MCF 10A (cell line): ENCODE measurements around the gene DAPK2. TPM values are rescaled to one million over a fixed set of nuclear protein-coding genes. Genes with fewer than 3 reads are reported as not detected.

ENCODE experiments used
- BruUV-seq: library from RNA; stranded (reverse); fragments of 400-500 nt; replicated peaks from 2 replicates; lab custom pipeline; 2021; lab: Mats Ljungman, UMichigan
- CTCF ChIA-PET: fragments of 300-600 bp; sonication (Branson Sonifier 250); formaldehyde crosslinking; extraction: SDS; loops from one replicate; lab custom pipeline; 2021; ENCODE audit warnings: antibody characterized with exemption, inconsistent platforms; lab: Yijun Ruan, JAX
- POLR2A ChIA-PET: fragments of 300-600, 350-650 bp; sonication (Branson Sonifier 250); formaldehyde crosslinking; extraction: SDS; loops from one replicate; lab custom pipeline; 2020; ENCODE audit warnings: antibody characterized with exemption, inconsistent platforms; lab: Yijun Ruan, JAX
- DNase-seq: peaks from one replicate; pipeline ENCODE4 v3.0.0-alpha.2; 2018; ENCODE audit not compliant: unreplicated experiment
- H3K27ac Mint-ChIP-seq: one replicate; pipeline ENCODE4 v1.8.0; 2022; ENCODE audit warnings: mild to moderate bottlenecking, low read depth, mixed read lengths; ENCODE audit not compliant: unreplicated experiment
- H3K27me3 Mint-ChIP-seq: one replicate; pipeline ENCODE4 v1.8.0; 2022; ENCODE audit warnings: mixed read lengths; ENCODE audit not compliant: insufficient read depth, unreplicated experiment
- H3K36me3 Mint-ChIP-seq: one replicate; pipeline ENCODE4 v1.8.0; 2022; ENCODE audit warnings: mild to moderate bottlenecking, moderate library complexity, mixed read lengths; ENCODE audit not compliant: insufficient read depth, unreplicated experiment
- H3K4me1 Mint-ChIP-seq: one replicate; pipeline ENCODE4 v1.8.0; 2022; ENCODE audit warnings: mixed read lengths; ENCODE audit not compliant: insufficient read depth, unreplicated experiment
- H3K4me3 Mint-ChIP-seq: one replicate; pipeline ENCODE4 v1.8.0; 2022; ENCODE audit warnings: mild to moderate bottlenecking, moderate library complexity, mixed read lengths; ENCODE audit not compliant: unreplicated experiment
- H3K9me3 Mint-ChIP-seq: one replicate; pipeline ENCODE4 v1.8.0; 2022; ENCODE audit warnings: mixed read lengths; ENCODE audit not compliant: unreplicated experiment
- intact Hi-C: fragments of 100-400 bp; cut with micrococcal nuclease; formaldehyde crosslinking; loops from 2 replicates; pipeline ENCODE4 v1.14.1; 2022
- total RNA-seq: library from RNA; stranded (reverse); gene quantifications from 2 replicates; pipeline ENCODE4 v1.2.3, GENCODE V29; 2022
- TF ChIP-seq, protein P1 (sequence below): fragments of 200-600 bp; IDR thresholded peaks from one replicate; pipeline ENCODE4 v1.8.0; 2022; ENCODE audit warnings: antibody characterized with exemption, mild to moderate bottlenecking; ENCODE audit not compliant: unreplicated experiment

DAPK2 gene
- total RNA-seq, 1 experiment from 2014 or later = 4.6 TPM

DNA sequence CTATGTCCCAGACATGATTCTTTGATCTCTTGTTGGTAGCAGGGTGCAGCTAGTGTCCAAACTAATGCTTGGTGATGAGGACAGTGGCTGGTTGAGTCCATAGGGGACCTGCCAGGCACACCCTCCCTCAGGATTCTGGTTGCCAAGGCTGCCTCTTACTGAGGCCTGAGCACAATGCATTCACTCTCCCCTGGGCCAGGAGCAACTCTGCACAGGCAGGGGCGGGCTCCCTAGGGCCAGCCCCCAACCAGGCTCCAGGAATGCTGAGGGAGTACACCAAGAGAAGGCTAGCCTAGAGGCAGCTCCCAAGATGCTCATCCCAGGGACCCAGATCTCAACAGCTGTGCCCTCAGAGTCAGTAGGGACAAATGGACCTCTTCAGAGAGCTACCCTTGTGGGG, 166.3 kb downstream of the DAPK2 start:
- Mint-ChIP-seq H3K36me3 (no peaks in the 10 kb centered on the region), H3K9me3 (no peaks in the 10 kb centered on the region), H3K27me3 (no peaks in the 10 kb centered on the region), H3K4me1 (no peaks in the 10 kb centered on the region), H3K4me3 (no peak overlapping the region), H3K27ac (no peak overlapping the region)
- ChIA-PET CTCF (interaction anchor here (1.0 kb wide), 1 partner anchor 41 kb away, joined by 3 read pairs; no protein-coding TSS in a partner anchor), POLR2A (no interaction called here)
- TF ChIP-seq, protein P1, sequence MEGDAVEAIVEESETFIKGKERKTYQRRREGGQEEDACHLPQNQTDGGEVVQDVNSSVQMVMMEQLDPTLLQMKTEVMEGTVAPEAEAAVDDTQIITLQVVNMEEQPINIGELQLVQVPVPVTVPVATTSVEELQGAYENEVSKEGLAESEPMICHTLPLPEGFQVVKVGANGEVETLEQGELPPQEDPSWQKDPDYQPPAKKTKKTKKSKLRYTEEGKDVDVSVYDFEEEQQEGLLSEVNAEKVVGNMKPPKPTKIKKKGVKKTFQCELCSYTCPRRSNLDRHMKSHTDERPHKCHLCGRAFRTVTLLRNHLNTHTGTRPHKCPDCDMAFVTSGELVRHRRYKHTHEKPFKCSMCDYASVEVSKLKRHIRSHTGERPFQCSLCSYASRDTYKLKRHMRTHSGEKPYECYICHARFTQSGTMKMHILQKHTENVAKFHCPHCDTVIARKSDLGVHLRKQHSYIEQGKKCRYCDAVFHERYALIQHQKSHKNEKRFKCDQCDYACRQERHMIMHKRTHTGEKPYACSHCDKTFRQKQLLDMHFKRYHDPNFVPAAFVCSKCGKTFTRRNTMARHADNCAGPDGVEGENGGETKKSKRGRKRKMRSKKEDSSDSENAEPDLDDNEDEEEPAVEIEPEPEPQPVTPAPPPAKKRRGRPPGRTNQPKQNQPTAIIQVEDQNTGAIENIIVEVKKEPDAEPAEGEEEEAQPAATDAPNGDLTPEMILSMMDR = no peak
- no TSS peak for BruUV-seq
- intact Hi-C loops = no loop called here
- DNase-seq = no peak

- Mint-ChIP-seq H3K4me3 (no peak overlapping the region), H3K36me3 (no peaks in the 10 kb centered on the region), H3K27ac (no peak overlapping the region), H3K9me3 (no peaks in the 10 kb centered on the region), H3K4me1 (no peaks in the 10 kb centered on the region), H3K27me3 (no peaks in the 10 kb centered on the region)
- no peak for DNase-seq
- BruUV-seq = no TSS peak
- ChIA-PET CTCF (interaction anchor here (0.6 kb wide), 1 partner anchor 25 kb away, joined by 9 read pairs; no protein-coding TSS in a partner anchor), POLR2A (no interaction called here)
- intact Hi-C loops = no loop called here
- TF ChIP-seq, protein P1 = no peak
Measured at GRCh38 chr15:63879211-63879610, 167.1 kb downstream of the DAPK2 start.

GRCh38 chr15:63877713-63878271, 168.5 kb downstream of the DAPK2 start:
- CTCF ChIA-PET = interaction anchor here (1.5 to 1.6 kb wide), 2 partner anchors 13 to 14 kb away, joined by 3 to 6 read pairs; no protein-coding TSS in a partner anchor
- POLR2A ChIA-PET = no interaction called here
- no peak overlapping the region for H3K27ac Mint-ChIP-seq
- H3K9me3 Mint-ChIP-seq = no peaks in the 10 kb centered on the region
- no peak overlapping the region for H3K4me3 Mint-ChIP-seq
- no peak for DNase-seq
- H3K27me3 Mint-ChIP-seq = no peaks in the 10 kb centered on the region
- H3K36me3 Mint-ChIP-seq = no peaks in the 10 kb centered on the region
- TF ChIP-seq, protein P1 = no peak
- BruUV-seq = no TSS peak
- no peaks in the 10 kb centered on the region for H3K4me1 Mint-ChIP-seq
- intact Hi-C loops = no loop called here

GRCh38 chr15:63876085-63876662, 170.1 kb downstream of the DAPK2 start:
- Mint-ChIP-seq H3K4me1 (no peaks in the 10 kb centered on the region), H3K27ac (no peak overlapping the region), H3K36me3 (no peaks in the 10 kb centered on the region), H3K4me3 (no peak overlapping the region), H3K9me3 (no peaks in the 10 kb centered on the region), H3K27me3 (no peaks in the 10 kb centered on the region)
- BruUV-seq = no TSS peak
- no peak for DNase-seq
- ChIA-PET POLR2A (no interaction called here), CTCF (interaction anchor here (0.6 kb wide), 1 partner anchor 1356 kb away, joined by 3 read pairs; no protein-coding TSS in a partner anchor)
- intact Hi-C loops = no loop called here
- TF ChIP-seq, protein P1 = no peak
